Renal pelvis (tissue), 4 donors: ENCODE measurements around the gene TTC28. TPM values are rescaled to one million over a fixed set of nuclear protein-coding genes. Genes with fewer than 3 reads are reported as not detected.
"Not testable (repeated sequence)": the region's sequence is repeated elsewhere in the genome, so short reads cannot be mapped to it uniquely, and the experiment has no call there.

ENCODE experiments used
- DNase-seq: peaks from one replicate; pipeline ENCODE4 v3.0.0-alpha.2; 2013
- polyA plus RNA-seq, 3 donors: library from polyadenylated mRNA; unstranded; fragments of 120-200 nt; gene quantifications; one replicate each; pipeline ENCODE4 v1.2.1, GENCODE V29; 2013; ENCODE audit not compliant: insufficient read length in 3 of 3

TTC28 gene
- polyA plus RNA-seq, 3 donors = 31.4 to 47.3 (median 36.4) TPM

DNA sequence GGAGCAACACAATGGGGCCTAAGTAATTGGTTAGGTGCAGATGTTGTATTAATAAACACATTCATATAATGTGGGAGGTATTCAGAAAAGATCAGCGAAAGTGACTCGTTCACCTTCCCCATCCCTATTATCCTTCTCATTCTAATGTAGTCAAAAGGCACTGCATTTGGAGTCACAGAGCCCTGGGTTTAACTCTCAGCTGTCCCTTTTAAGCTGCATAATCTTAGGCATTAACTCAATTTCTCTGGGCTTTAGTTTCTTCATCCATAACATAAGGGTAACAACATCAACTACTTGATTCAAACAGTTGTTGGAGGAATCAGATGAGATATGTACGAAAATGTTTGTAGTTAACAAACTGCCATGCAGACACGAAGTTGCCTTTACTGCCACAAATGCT, 573.0 kb downstream of the TTC28 start:
- DNase-seq = no peak

DNA sequence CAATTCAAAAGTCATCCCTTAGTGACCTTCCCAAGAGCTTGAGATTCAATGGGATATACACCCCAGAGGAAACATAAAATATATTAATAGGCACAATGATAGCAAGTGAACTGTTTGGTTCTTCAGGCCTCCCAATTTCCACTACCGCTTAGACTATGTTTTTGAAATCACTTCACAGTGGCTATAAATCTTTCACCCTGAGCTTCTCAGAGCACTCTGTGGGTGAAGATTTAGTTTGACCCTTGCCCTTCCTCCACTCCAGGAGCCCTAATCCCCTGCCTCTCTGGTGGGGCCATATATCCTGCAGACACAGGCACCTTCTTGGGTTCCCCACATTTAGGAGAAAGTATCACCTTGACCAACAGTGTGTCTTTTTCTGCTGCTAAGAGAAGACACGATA, 573.7 kb downstream of the TTC28 start:
- no peak for DNase-seq

DNA sequence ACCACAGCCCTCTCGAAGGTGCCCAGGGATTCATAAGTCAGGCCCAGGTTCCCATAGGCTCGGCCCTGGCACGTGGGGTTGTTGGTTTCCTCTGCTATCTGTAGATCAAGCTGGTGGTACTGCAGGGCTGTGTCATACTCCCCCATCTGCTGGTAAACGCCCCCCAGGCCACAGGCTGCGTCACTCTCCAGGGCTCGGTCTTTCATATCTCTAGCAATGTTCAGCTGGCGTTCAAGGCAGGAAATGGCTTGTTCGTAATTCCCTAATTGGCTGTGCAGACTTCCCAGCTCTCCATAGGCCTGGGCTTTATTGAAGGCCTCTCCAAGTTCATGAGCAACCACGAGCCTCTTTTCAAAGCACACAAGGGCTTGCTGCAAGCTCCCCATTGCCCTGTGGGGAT, 574.2 kb downstream of the TTC28 start:
- no peak for DNase-seq

DNA sequence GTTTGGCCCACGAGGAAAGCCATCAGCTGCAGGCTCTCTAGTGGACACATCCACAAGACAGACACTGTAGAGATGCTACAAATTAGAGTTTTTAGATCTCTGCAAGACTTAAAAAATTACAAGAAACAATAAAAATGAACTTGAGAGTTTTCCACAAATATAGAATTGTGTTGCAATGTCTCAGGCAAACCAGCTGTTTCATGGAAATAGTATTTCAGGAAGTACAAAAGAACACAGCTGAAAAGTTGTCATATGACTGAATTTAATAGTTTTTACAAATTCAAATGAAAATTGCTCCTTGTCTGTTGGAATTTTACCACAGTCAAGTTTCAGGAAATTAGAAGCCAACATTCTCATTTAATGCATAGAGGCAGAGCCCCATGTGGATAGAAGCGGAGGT, 576.0 kb downstream of the TTC28 start:
- DNase-seq = no peak

DNA sequence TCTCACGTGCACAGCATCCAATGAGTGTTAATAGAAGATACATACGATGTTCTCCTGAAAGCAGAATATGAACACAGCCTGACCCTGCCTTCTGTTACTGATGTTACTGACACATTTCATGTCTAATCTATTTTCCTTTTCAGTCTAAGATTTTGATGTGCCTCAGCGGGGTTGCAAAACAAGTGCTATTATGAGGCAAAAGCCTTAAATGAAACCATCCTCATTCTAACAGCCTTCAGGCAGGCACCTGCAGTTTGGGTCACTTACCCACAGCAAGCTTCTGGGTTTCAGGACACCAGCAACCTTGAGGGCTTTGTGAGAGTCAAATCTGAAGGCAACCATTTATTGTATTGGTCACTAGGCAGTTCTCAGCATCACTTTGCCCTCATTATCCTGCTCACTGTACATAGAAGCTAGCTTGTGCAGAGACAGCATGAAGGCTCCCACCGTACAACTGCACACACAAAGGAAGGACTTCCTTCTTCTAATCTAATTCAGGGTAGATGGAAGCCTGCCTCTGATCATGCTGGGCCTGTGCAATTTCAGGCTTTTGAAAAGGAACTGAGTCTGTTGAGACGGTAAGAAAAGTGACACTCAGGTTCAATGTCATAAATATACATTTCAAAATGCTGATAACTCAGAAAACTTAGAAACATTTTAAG, 577.4 kb downstream of the TTC28 start:
- no peak for DNase-seq

DNA sequence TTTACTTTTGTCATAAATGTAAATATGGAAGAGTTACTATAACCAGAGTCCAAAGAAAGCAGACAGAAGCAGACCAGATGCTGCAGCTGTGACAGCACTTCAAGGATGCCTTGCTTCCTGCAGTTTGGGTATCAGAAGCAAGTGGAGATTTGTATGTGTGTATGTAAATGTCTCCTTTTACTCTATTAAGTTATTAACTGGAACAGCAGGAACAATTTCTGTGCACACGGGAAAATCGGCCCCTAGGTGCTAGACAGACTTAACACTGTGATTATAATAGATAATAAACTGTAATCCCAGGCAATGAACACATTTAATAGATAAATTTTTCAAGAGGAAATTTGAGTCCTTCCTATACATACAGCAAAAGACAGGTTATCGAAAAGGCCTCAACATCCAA, 582.0 kb downstream of the TTC28 start:
- DNase-seq = no peak

DNA sequence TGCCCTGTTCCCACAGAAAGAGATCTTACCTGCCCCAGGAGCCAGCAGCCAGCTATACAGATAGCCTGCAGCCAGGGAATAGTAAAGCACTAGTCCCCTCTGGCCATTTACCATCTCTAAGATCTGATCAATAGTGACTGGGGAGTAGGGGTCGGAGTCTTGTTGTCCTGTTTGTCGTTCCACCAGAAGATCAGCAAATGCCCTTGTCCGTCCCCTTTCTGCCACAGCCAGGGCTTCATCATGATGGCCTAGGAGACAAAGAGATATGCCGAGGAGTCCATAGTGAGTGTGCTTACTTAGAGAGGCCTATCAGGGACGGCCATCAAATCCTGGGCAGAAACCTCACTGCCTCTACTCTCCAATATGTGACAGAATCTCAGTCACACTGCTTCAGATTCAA, 583.5 kb downstream of the TTC28 start:
- DNase-seq = no peak

DNA sequence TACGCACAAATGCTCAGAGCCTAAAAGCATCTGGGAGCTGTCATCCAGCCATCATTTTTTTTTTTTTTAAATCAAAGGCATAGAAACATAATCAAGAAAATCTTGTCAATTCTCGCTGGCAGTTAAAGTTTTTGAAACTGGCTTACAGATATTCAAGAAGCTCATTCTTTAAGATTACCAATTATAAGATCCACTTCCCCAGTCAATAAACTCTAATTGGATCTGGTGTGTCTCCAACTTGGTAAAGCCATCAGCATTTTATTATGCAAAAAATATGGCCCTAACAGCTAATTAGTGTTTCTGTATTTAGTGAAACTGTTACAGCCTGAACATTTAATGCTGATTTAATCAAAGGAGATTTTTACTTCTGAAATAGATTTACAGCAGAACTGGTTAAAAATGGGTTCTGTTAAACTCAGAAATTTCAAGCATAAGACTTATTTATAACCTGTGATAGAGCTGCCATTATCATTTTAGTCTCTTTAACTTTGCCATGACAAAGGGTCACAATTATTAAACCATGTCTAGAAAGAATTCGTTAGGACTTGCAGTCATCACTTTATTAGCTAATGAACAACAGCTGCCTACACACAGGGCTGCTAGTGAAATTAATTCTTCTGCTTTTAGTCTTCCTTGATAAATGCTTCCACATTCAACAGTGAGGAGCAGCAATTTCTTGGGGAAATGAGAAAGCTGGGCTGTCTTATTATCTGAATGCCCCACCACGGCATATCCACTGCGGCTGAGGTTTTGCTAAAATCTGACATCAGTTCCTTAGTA, 584.1 kb downstream of the TTC28 start:
- DNase-seq = no peak

DNA sequence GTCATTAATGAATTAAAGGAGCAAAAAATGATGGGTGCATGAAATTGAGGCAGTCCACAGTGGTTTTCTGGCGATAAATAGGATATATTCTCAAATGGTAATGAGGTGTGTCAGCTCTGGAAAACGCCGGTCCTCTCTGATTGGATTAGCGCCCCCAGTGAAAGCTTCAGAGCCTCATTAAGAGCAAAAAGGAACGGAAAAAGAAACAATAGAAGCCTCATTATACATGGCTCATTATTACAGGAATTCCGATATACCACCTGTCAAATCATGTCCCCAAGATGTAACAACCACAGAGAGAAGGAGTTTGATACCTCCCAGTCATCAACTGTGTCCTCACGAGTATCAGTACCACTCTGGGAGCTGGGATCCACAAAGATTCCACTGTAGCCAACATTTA, 584.9 kb downstream of the TTC28 start:
- DNase-seq = no peak

DNA sequence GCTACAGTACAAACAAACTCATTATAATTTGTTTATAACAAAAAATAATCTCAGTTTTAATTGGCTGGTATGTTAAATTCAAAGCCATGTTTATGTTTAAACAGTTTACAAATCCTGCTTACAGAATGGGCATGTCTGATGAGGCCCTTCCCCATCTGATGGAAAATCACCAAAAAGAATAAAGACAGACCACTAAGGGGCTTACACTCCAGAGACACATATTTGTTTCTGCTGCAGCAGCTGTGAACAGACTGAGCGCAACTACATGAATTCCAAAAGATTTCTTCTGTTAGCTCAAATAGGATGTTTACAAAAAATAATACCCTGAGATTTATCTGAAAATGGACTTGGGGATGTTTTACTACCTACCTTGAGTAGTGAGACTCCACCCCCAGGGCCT, 585.9 kb downstream of the TTC28 start:
- no peak for DNase-seq

DNA sequence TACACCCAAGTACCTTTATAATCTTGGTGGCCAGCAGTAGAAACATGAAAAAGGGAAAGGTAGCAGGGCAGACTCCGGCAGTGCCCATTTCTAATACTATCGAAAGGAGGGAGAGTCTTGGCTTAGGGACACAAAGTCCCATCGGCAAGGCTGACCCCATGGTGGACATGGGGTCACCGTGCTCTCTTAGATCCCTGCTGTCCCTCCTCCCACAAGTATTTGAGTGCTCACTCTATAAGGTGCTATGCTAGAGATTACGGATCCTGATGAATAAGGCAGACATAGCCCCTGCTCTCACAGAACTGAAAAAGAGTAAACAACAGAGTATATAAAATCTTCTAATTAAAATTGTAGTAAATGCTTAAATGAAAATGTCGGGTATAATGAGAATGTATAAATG, 588.2 kb downstream of the TTC28 start:
- DNase-seq = no peak

DNA sequence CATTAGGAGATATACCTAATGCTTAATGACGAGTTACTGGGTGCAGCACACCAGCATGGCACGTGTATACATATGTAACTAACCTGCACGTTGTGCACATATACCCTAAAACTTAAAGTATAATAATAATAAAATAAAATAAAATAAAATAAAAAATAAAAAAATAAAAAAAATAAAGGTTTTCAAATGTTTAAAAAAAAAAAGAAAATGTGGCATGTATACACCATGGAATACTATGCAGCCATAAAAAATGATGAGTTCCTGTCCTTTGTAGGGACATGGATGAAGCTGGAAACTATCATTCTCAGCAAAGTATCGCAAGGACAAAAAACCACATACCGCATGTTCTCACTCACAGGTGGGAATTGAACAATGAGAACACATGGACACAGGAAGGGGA, 590.1 kb downstream of the TTC28 start:
- not testable (repeated sequence) for DNase-seq

DNA sequence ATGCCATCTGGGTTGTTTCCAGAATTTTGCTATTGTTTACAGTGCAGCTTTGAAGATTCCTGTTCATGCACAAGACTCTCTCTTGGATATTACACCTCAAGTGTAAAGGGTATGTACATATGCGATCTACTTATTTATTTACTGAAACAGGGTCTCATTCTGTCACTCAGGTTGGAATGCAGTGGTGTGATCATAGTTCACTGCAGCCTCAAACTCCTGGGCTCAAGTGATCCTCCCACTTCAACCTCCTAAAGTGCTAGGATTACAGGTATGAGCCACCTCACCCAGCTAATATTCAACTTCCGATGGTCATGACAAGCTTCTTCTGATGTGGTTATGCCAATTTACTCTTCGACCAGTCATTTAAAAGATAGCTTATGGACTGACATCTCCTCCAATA, 602.5 kb downstream of the TTC28 start:
- DNase-seq = no peak

DNA sequence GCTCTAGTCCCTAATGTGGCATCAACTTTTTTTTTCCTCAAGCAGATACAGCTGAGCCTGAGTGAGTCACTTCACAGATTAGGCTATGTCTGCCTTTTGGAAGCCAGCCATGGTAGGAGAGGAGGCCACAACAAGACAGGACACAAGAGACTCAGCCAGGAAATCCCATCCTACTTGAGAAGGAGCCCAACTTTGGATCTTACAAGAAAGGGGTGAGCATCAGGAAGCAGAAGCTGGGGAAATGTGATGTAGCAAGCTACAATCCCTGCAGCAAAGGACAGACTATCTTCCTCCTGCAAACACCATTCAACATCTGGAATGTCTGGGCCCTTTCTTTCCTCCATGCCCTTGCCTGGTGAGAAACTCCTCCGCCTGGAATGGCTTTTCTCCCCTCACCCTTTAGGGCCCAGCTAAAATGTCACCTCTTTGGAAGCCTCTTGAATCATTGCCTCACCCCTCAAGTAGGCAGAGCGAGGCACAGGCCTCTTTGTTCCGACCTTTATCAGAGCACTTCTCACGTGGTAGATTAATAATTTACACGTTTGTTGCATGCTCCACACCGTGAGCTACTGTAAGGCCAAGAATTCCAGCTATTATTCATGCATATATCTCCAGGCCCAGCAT, 604.2 kb downstream of the TTC28 start:
- DNase-seq = peak; percentile 28

DNA sequence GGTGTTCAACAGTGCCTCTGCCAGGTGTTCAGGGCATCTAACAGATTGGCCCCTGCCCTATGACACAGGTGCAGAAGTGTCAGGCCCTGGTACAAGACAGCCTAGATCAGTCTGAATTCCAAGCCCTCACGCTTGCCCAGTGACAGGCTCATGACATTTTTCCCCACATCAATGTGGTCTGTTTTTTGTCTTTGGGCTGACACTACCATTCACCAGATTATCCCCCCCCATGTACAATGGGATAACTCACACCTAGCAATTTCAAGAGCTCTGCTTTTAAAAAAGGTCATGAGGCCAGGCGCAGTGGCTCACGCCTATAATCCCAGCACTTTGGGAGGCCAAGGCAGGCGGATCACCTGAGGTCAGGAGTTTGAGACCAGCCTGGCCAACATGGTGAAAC, 605.1 kb downstream of the TTC28 start:
- no peak for DNase-seq

DNA sequence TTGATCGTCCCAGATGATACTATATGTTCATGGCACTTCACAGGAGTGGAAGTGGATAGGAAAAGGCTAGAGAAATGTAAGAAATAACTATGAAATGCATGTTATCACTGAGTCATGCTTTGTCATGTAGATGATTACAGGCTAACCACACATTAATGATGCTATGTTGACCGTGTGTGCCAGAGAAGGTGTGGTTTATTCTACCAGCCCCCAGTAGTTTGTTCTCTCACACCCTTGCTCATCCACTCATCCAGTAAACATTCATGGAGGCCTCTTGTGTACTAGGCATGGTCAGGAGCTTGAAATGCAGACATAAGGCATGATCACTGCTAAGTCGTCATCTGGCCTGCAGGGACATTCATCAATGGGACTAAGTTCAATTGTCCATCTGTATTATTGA, 607.6 kb downstream of the TTC28 start:
- no peak for DNase-seq

DNA sequence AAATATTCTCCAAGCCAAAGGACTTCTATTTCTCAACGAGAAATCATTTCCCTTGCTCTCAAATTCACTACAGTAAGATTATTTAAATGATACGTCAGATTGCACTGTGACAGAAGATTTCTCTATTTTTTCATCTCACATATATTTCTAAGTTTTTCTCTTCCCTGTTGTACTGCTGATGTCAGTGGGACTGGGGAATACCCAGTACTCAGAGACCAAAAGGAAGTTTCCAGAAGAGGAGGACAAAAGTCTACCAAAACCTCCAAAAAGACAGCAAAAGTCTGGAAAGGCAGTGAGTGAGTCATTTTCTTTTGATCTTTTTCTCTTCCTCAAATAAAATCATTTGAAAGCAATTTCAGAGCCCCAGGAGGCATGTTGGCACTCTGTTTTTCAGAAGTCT, 610.8 kb downstream of the TTC28 start:
- DNase-seq = no peak

DNA sequence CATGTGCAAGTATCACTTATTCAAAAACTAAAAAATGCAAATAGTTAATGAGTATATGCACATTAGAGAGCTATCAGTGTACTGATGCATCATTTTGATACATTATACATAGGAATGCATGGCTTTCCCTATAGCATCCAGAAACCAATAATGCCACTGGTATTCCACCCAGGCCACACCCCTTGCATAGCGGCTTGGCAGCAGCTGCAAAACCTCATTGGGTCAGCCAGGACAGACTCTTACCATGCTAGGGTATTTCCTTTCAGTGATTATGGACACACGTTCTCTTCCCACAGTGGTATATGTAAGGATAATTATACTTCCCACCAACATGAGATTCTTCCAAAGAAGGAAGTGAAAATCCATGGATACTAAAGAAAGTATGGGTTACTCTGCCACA, 614.7 kb downstream of the TTC28 start:
- no peak for DNase-seq

DNA sequence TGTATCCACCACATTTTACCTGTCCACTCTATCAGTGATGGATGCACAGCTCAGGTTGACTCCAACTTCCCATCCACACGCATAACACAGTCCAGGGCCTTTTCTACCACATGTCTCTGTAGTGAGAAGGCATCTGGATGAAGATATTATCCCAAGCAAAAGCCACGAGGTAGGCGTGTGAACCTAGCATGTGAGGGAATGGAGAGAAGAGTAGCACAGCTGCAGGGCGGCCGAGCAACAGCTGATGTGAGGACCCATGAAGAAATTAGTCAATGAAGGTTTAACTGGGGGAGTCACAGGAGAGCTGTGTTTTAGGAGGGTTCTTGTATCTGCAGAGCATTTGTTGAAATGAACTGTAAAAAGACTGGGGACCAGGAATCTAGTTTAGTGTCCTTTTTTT, 616.0 kb downstream of the TTC28 start:
- no peak for DNase-seq

DNA sequence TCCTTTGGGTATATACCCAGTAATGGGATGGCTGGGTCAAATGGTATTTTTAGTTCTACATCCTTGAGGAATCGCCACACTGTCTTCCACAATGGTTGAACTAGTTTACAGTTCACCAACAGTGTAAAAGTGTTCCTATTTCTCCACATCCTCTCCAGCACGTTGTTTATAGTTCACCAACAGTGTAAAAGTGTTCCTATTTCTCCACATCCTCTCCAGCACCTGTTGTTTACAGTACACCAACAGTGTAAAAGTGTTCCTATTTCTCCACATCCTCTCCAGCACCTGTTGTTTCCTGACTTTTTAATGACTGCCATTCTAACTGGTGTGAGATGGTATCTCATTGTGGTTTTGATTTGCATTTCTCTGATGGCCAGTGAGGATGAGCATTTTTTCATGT, 619.0 kb downstream of the TTC28 start:
- DNase-seq = not testable (repeated sequence)

DNA sequence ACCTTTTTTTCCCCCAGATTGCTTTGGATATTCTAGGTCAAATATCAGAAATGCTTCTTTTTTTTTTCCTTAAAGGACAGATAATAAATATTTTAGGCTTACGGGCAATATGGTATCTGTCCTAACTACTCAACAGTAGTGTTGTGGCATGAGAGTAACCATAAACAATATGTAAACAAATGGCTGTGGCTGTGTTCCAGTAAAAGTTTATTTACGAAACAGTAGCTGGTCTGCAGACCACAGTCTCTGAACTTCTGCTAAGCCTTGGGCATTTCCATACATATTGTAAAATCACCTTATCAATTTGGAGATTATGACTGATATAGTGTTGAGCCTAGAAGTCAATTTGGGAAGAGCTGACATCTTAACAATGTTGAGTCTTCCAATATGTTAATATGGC, 621.6 kb downstream of the TTC28 start:
- DNase-seq = no peak

DNA sequence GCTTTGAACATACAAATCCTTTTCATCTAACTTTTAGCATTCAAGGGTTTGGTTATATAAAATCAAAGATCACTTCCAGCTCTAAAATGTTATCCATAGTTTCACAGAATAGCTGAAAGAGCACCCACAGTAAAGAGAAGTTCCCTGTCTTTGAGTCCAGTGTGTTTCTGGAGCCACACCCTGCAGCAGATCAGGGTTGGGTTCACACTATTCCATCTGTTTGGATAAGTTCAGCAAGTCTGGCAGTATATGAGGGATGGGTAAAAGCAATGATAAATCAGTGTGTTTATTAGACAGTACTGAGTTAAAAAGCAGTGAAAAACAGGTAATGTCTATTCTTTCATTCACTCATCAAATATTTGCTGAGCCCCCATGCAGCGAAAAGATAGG, 624.8 kb downstream of the TTC28 start:
- no peak for DNase-seq
